Stomach (tissue), 9 donors: ENCODE results near the gene DHRS7. TPM values are rescaled to one million over a fixed set of nuclear protein-coding genes. Genes with fewer than 3 reads are reported as not detected.
A peak's percentile ranks its signal among the peaks of the same experiment; 100 is the strongest.
"Not testable (repeated sequence)": the region's sequence is repeated elsewhere in the genome, so short reads cannot be mapped to it uniquely, and the experiment has no call there.

Source experiments
- DNase-seq, 2 donors: peaks; one replicate each; pipeline versions ENCODE4 v3.0.0 to v3.0.0-alpha.2; 2013 to 2019
- H3K27ac ChIP-seq, 5 donors: fragments of 200-600 bp in 4 of 5; sonication (generic) in 4 of 5; one replicate each; pipeline ENCODE4 v1.5.1; 2013 to 2019; ENCODE audit warnings: mild to moderate bottlenecking in 1 of 5, moderate library complexity in 1 of 5
- H3K27me3 ChIP-seq, 3 donors: fragments of 200-600 bp; sonication (generic); one replicate each; pipeline ENCODE4 v1.5.1; 2017 to 2019; ENCODE audit warnings: mixed run types in 1 of 3
- H3K36me3 ChIP-seq, 4 donors: fragments of 200-600 bp; sonication (generic); 1 replicate in 3 of 4; 2 replicates in 1 of 4; pipeline ENCODE4 v1.5.1; 2016 to 2019
- H3K4me1 ChIP-seq, 4 donors: fragments of 200-600 bp; sonication (generic); one replicate each; pipeline ENCODE4 v1.5.1; 2016 to 2019
- H3K4me3 ChIP-seq, 4 donors: fragments of 200-600 bp; sonication (generic) in 3 of 4; one replicate each; pipeline ENCODE4 v1.5.1; 2016 to 2019; ENCODE audit warnings: mild to moderate bottlenecking in 1 of 4
- H3K9me3 ChIP-seq, 4 donors: fragments of 200-600 bp; sonication (generic); one replicate each; pipeline ENCODE4 v1.5.1; 2016 to 2019
- CTCF ChIP-seq, 7 experiments: fragments of 450-650 bp in 4 of 7; fragments of 200-600 bp in 3 of 7; sonication (generic) in 3 of 7; IDR thresholded peaks; one replicate each; pipeline ENCODE4 v1.5.1; 2016 to 2019; ENCODE audit warnings: antibody characterized with exemption in 7 of 7, control low read depth in 2 of 7, mild to moderate bottlenecking in 1 of 7
- EP300 ChIP-seq: sonication (generic); formaldehyde crosslinking; IDR thresholded peaks from one replicate; pipeline ENCODE4 v1.6.1; 2017; ENCODE audit warnings: antibody characterized with exemption
- POLR2A ChIP-seq, 4 donors: fragments of 450-650 bp; IDR thresholded peaks; one replicate each; pipeline ENCODE4 v1.6.1; 2016; ENCODE audit warnings: antibody characterized with exemption in 4 of 4, control low read depth in 2 of 4, mild to moderate bottlenecking in 1 of 4, moderate library complexity in 1 of 4
- POLR2AphosphoS5 ChIP-seq, 3 donors: sonication (generic); formaldehyde crosslinking; IDR thresholded peaks; one replicate each; pipeline ENCODE4 v1.6.1; 2016; ENCODE audit warnings: antibody characterized with exemption in 3 of 3
- WGBS, 5 donors: extraction: QIAGEN DNeasy Blood & Tissue Kit in 3 of 5; methylation state at CpG; one replicate each; pipeline versions ENCODE4 v1.1.5 to v1.1.7; 2013 to 2018; 5-methylcytosine and 5-hydroxymethylcytosine counted together
- intact Hi-C: fragments of 100-400 bp; cut with DNase I; formaldehyde crosslinking; loops from one replicate; pipeline ENCODE4 v1.15.1; 2023; ENCODE audit warnings: low total_unique reads
- polyA plus RNA-seq, 3 donors: library from polyadenylated mRNA; stranded (reverse); fragments of 200-250 nt; gene quantifications; one replicate each; pipeline ENCODE4 v1.2.3, GENCODE V29; 2013
- total RNA-seq, 5 donors: library from RNA; depleted of rRNA; stranded (reverse); fragments of >200 nt; gene quantifications; one replicate each; pipeline versions ENCODE4 v1.1.0 to v1.2.3, GENCODE V29; 2014 to 2016
- donor health status: healthy with polysubstance abuse.
- donor health status: Bipolar disorder and iron deficiency.
- donor health status: healthy.

The DHRS7 gene
- total and polyA plus RNA-seq, 8 donors = 26.6 to 322 (median 102) TPM

DNA sequence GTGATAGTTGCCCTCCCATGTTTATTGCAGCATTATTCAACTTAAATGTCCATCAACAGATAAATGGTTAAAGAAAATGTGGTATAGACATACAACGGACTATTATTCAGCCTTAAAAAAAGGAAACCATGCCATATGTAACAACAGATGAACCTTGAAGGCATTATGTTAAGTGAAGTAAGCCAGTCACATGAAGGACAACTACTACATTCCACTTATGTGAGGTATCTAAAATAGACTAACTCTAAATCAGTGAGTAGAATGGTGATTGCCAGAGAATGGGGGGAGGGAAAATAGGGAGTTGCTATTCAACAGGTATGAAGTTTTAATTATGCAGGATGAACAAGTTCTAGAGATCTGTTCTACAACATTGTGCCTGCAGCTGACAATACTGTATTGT is 63.4 kb downstream of the DHRS7 start:
- DNase-seq = no peak
- 94 to 98% (median 97%) methylated on average over 1 of the region's 1 CpG for WGBS, 5 donors
- TF ChIP-seq POLR2A (IDR thresholded peaks at IDR 0.05) (no peak), POLR2AphosphoS5 (IDR thresholded peaks at IDR 0.05) (no peak), CTCF (IDR thresholded peaks at IDR 0.05) (no peak), EP300 (no peak)
- Histone ChIP-seq H3K4me1 (peaks cover 0 to 32% (median 11%) of the 10 kb centered on the region in 4 donors), H3K27ac (no peak overlapping the region), H3K9me3 (no peaks in the 10 kb centered on the region), H3K36me3 (peaks cover 0 to 11% (median 11%) of the 10 kb centered on the region in 4 donors), H3K27me3 (no peaks in the 10 kb centered on the region), H3K4me3 (no peak overlapping the region)
- intact Hi-C loops = no loop called here

GRCh38 chr14:60099855-60100254 is 65.3 kb downstream of the DHRS7 start:
- not testable (repeated sequence) for H3K9me3 ChIP-seq, H3K27ac ChIP-seq, H3K27me3 ChIP-seq, DNase-seq, H3K4me3 ChIP-seq
- peaks cover 0 to 11% (median 11%) of the 10 kb centered on the region in 4 donors for H3K36me3 ChIP-seq
- H3K4me1 ChIP-seq = peaks cover 0 to 39% (median 24%) of the 10 kb centered on the region in 4 donors
- intact Hi-C loops = loop anchor here (10.0 kb wide), 1 partner anchor 65 kb away; the partner anchor contains the start of gene DHRS7
- WGBS, 5 donors = 96 to 98% (median 97%) methylated on average over 7 of the region's 7 CpGs

DNA sequence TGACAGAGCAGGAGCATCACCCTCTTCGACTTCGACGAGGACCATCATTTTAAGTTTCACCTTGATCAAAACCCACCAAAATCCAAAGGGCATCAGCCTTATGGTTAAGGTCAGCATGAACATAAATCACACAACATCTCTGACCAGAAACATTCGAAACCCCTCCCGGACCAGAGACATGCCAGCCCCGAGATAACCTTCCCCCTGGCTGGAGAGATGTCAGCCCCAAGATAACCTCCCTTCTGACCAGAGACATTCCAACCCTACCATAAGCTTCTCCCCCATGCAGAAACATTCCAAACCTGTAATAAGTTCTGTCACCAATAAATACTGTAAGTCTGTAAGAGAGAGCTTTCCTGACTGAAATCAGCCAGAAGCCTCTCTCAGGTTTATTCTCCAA is 67.2 kb downstream of the DHRS7 start:
- WGBS, 5 donors = 90 to 94% (median 92%) methylated on average over 6 of the region's 6 CpGs

DNA sequence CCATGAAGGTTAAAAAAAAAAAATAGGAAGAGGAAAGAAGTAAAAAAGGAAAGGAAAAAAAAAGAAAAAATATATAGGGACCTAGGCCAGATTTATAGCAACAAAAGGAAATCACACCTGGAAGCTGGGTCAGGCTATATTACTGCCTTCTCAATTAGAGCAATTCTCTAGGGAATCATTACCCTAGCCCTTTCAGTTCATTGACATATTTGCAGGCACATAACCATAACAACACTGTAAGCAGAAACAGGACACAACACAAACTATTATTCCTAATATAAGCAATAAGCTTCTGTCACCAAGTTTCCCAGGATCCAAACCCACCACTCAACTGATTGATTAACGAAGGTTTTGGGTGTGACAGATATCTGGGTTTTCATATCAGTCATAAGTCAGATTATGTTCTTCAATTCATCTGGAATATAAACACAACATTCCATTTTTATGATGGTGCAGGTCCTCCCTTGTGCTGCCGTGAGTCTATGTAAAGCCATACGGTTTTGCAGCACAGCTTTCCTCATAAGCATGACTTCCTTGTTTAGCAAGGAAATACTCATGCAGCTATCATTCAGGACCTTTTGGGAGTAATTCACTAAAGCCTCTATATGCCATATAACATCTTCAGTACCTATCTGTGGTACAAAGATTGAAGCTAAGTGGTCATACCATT is 69.3 kb downstream of the DHRS7 start:
- H3K9me3 ChIP-seq = no peaks in the 10 kb centered on the region
- intact Hi-C loops = loop anchor here (10.0 kb wide), 1 partner anchor 69 kb away; the partner anchor contains the start of gene DHRS7
- H3K4me1 ChIP-seq = peaks cover 15 to 38% (median 32%) of the 10 kb centered on the region in 4 donors
- WGBS, 5 donors = 41 to 64% (median 45%) methylated on average over 3 of the region's 3 CpGs
- no peaks in the 10 kb centered on the region for H3K27me3 ChIP-seq
- TF ChIP-seq CTCF (IDR thresholded peaks at IDR 0.05) (no peak), POLR2A (IDR thresholded peaks at IDR 0.05) (no peak), EP300 (no peak), POLR2AphosphoS5 (IDR thresholded peaks at IDR 0.05) (no peak)
- no peak overlapping the region for H3K4me3 ChIP-seq
- DNase-seq = no peak
- H3K36me3 ChIP-seq = peaks cover 0 to 11% (median 11%) of the 10 kb centered on the region in 4 donors
- H3K27ac ChIP-seq = peak overlapping the region in 1 of 5 donors; percentile 99

More for the DNA sequence above, 67.2 kb downstream of the DHRS7 start:
- H3K27me3 ChIP-seq = no peaks in the 10 kb centered on the region
- DNase-seq = no peak
- peaks cover 12 to 50% (median 37%) of the 10 kb centered on the region in 4 donors for H3K4me1 ChIP-seq
- no peaks in the 10 kb centered on the region for H3K9me3 ChIP-seq
- intact Hi-C loops = loop anchor here (10.0 kb wide), 1 partner anchor 67 kb away; the partner anchor contains the start of gene DHRS7
- peaks cover 0 to 11% (median 11%) of the 10 kb centered on the region in 4 donors for H3K36me3 ChIP-seq
- H3K27ac ChIP-seq = no peak overlapping the region
- TF ChIP-seq CTCF (IDR thresholded peaks at IDR 0.05) (no peak), EP300 (no peak), POLR2A (IDR thresholded peaks at IDR 0.05) (no peak), POLR2AphosphoS5 (IDR thresholded peaks at IDR 0.05) (no peak)
- no peak overlapping the region for H3K4me3 ChIP-seq

DNA sequence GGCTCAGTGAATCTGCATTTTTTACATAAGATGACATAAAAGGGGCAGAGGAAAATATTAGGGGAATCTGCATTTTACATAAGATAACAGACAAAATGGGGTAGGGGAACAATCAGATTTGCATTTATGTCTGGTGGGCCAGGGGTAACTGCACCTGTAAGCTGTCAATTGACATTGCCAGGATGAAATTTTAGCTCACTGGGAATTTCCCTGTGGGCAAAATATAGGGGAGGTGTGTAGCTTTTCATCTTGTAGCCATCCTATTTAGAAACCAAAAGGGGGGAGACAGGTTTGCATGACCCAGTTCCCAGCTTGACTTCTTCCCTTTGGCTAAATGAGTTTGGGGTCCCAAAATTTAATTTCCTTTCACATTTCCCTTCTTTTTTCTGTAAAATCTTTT is 70.0 kb downstream of the DHRS7 start:
- DNase-seq = no peak
- Histone ChIP-seq H3K27ac (peak overlapping the region in 1 of 5 donors; percentile 99), H3K27me3 (no peaks in the 10 kb centered on the region), H3K4me3 (no peak overlapping the region), H3K9me3 (no peaks in the 10 kb centered on the region), H3K36me3 (peaks cover 0 to 11% (median 11%) of the 10 kb centered on the region in 4 donors), H3K4me1 (peaks cover 15 to 43% (median 32%) of the 10 kb centered on the region in 4 donors)
- intact Hi-C loops = loop anchor here (10.0 kb wide), 1 partner anchor 70 kb away; the partner anchor contains the start of gene DHRS7
- TF ChIP-seq CTCF (IDR thresholded peaks at IDR 0.05) = no peak
- TF ChIP-seq EP300 = no peak
- TF ChIP-seq POLR2A (IDR thresholded peaks at IDR 0.05) = no peak
- TF ChIP-seq POLR2AphosphoS5 (IDR thresholded peaks at IDR 0.05) = no peak
